Naive thymus-derived CD4-positive, alpha-beta T cell (primary cell): ENCODE measurements around the gene DDX51. TPM values are rescaled to one million over a fixed set of nuclear protein-coding genes. Genes with fewer than 3 reads are reported as not detected.
"Not testable (repeated sequence)": the region's sequence is repeated elsewhere in the genome, so short reads cannot be mapped to it uniquely, and the experiment has no call there.

Source experiments
- ATAC-seq: fragments of 150-1000 bp; cut with Tn5 transposase; 2 replicates; pipeline ENCODE4 v1.10.0; 2021; ENCODE audit warnings: mild to moderate bottlenecking, moderate library complexity
- CTCF ChIA-PET: fragments of 350-600 bp; sonication (Branson Sonifier 250); formaldehyde crosslinking; loops from one replicate; lab custom pipeline; 2021; ENCODE audit warnings: antibody characterized with exemption; lab: Charles Lee
- POLR2A ChIA-PET: fragments of 350-600 bp; sonication (Branson Sonifier 250); formaldehyde crosslinking; loops from one replicate; lab custom pipeline; 2021; ENCODE audit warnings: antibody characterized with exemption, inconsistent platforms; lab: Charles Lee
- DNase-seq, 9 donors: peaks; one replicate each; pipeline versions ENCODE4 v3.0.0 to v3.0.0-alpha.2; 2020 to 2022; ENCODE audit warnings: mixed read lengths in 1 of 9
- H3K27ac ChIP-seq: one replicate; pipeline ENCODE4 v1.7.0; 2013; ENCODE audit warnings: mild to moderate bottlenecking, low read depth, low read length, moderate library complexity
- H3K27me3 ChIP-seq, 2 donors: one replicate each; pipeline ENCODE4 v1.7.0; 2013; ENCODE audit warnings: low read length in 2 of 2, mild to moderate bottlenecking in 2 of 2, moderate library complexity in 2 of 2; ENCODE audit not compliant: control insufficient read depth in 2 of 2, insufficient read depth in 2 of 2
- H3K36me3 ChIP-seq, 3 experiments: 1 replicate in 2 of 3; 2 replicates in 1 of 3; pipeline ENCODE4 v1.7.0; 2013; ENCODE audit warnings: low read length in 3 of 3, mild to moderate bottlenecking in 3 of 3, moderate library complexity in 1 of 3; ENCODE audit not compliant: insufficient read depth in 3 of 3, control insufficient read depth in 2 of 3
- H3K4me1 ChIP-seq, 2 donors: one replicate each; pipeline ENCODE4 v1.7.0; 2013; ENCODE audit warnings: low read length in 2 of 2, mild to moderate bottlenecking in 2 of 2, moderate library complexity in 1 of 2; ENCODE audit not compliant: control insufficient read depth in 2 of 2, insufficient read depth in 2 of 2
- H3K4me3 ChIP-seq: 2 replicates; pipeline ENCODE4 v1.7.0; 2013; ENCODE audit warnings: mild to moderate bottlenecking, low read length
- H3K9me3 ChIP-seq, 3 experiments: 1 replicate in 2 of 3; 2 replicates in 1 of 3; pipeline ENCODE4 v1.7.0; 2013; ENCODE audit warnings: low read length in 3 of 3; ENCODE audit not compliant: control insufficient read depth in 2 of 3
- H3K27ac Mint-ChIP-seq, 9 donors: one replicate each; pipeline ENCODE4 v1.8.0; 2020 to 2022; ENCODE audit warnings: mixed read lengths in 9 of 9, mild to moderate bottlenecking in 8 of 9, moderate library complexity in 5 of 9, inconsistent platforms in 2 of 9
- H3K27me3 Mint-ChIP-seq, 5 donors: one replicate each; pipeline ENCODE4 v1.8.0; 2021 to 2022; ENCODE audit warnings: mixed read lengths in 5 of 5, mild to moderate bottlenecking in 1 of 5
- H3K36me3 Mint-ChIP-seq, 5 donors: one replicate each; pipeline ENCODE4 v1.8.0; 2020 to 2022; ENCODE audit warnings: mixed read lengths in 5 of 5, mild to moderate bottlenecking in 3 of 5, inconsistent platforms in 1 of 5
- H3K4me1 Mint-ChIP-seq, 7 donors: one replicate each; pipeline ENCODE4 v1.8.0; 2020 to 2022; ENCODE audit warnings: mixed read lengths in 7 of 7, mild to moderate bottlenecking in 3 of 7, inconsistent platforms in 1 of 7
- H3K4me3 Mint-ChIP-seq, 10 donors: one replicate each; pipeline ENCODE4 v1.8.0; 2020 to 2022; ENCODE audit warnings: mild to moderate bottlenecking in 10 of 10, mixed read lengths in 10 of 10, moderate library complexity in 6 of 10, inconsistent platforms in 2 of 10
- H3K9me3 Mint-ChIP-seq, 11 donors: one replicate each; pipeline ENCODE4 v1.8.0; 2020 to 2022; ENCODE audit warnings: mixed read lengths in 11 of 11, mild to moderate bottlenecking in 4 of 11, inconsistent platforms in 1 of 11, moderate library complexity in 1 of 11
- intact Hi-C, 2 donors: fragments of 100-400 bp; cut with micrococcal nuclease; formaldehyde crosslinking; loops; one replicate each; pipeline ENCODE4 v1.15.1; 2023
- polyA plus RNA-seq, 2 donors: library from polyadenylated mRNA; unstranded; fragments of 300-500 nt; fragmentation: Illumina TruSeq; gene quantifications; one replicate each; pipeline ENCODE4 v1.2.3, GENCODE V29; 2021
- total RNA-seq, 6 experiments: library from RNA in 5 of 6; stranded (reverse) in 5 of 6; gene quantifications; 1 replicate in 5 of 6; 2 replicates in 1 of 6; pipeline ENCODE4 v1.2.3 and lab custom pipeline; 2021 to 2026

The DDX51 gene
- total and polyA plus RNA-seq, 7 experiments from 2014 or later = 8.8 to 54.8 (median 49.5) TPM

- Histone ChIP-seq H3K4me3 (no peak overlapping the region), H3K9me3 (no peaks in the 10 kb centered on the region), H3K4me1 (no peaks in the 10 kb centered on the region), H3K36me3 (peaks cover 0 to 42% (median 4%) of the 10 kb centered on the region in 3 experiments), H3K27me3 (no peaks in the 10 kb centered on the region), H3K27ac (no peak overlapping the region)
- Mint-ChIP-seq H3K9me3 (no peaks in the 10 kb centered on the region), H3K4me1 (peaks cover 0 to 8% (median 0%) of the 10 kb centered on the region in 7 donors), H3K27ac (no peak overlapping the region), H3K27me3 (no peaks in the 10 kb centered on the region), H3K36me3 (peaks cover 4 to 29% (median 10%) of the 10 kb centered on the region in 5 donors), H3K4me3 (no peak overlapping the region)
- ATAC-seq (no peak), DNase-seq (no peak)
- POLR2A ChIA-PET = no interaction called here
- intact Hi-C loops = no loop called here
- CTCF ChIA-PET = no interaction called here
Measured at GRCh38 chr12:132108211-132108832, 35.8 kb downstream of the DDX51 start.

- Mint-ChIP-seq H3K27me3 (no peaks in the 10 kb centered on the region), H3K4me1 (peaks cover 0 to 8% (median 0%) of the 10 kb centered on the region in 7 donors), H3K36me3 (peaks cover 4 to 27% (median 10%) of the 10 kb centered on the region in 5 donors), H3K9me3 (no peaks in the 10 kb centered on the region), H3K4me3 (no peak overlapping the region), H3K27ac (no peak overlapping the region)
- intact Hi-C loops = no loop called here
- no peak overlapping the region for H3K4me3 ChIP-seq
- H3K27me3 ChIP-seq = no peaks in the 10 kb centered on the region
- DNase-seq = no peak
- H3K36me3 ChIP-seq = peaks cover 0 to 39% (median 4%) of the 10 kb centered on the region in 3 experiments
- ChIA-PET CTCF (no interaction called here), POLR2A (no interaction called here)
- ATAC-seq = no peak
- no peaks in the 10 kb centered on the region for H3K4me1 ChIP-seq
- H3K9me3 ChIP-seq = no peaks in the 10 kb centered on the region
- H3K27ac ChIP-seq = no peak overlapping the region
Measured at GRCh38 chr12:132106921-132107320, 37.2 kb downstream of the DDX51 start.

DNA sequence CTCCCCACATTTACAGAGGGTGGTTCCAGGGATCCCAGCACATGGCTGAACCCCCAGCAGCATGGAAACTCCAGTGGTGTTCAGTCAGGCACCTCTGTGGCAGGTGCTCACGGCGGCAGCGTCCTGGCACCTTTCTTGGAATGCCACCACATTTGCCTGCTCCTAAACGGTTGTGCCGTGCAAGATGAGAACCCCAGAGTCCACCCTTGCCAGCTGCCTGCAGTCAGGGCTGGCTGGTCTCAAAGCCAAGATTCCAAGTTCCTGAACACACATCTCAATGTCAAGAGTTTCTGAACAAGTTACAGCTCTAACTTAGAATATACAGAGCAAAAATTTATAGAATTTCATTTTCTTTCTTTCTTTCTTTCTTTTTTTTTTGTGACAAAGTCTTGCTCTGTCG lies 38.7 kb downstream of the DDX51 start:
- no peak overlapping the region for H3K27ac Mint-ChIP-seq
- Histone ChIP-seq H3K4me3 (no peak overlapping the region), H3K27me3 (no peaks in the 10 kb centered on the region), H3K36me3 (peaks cover 0 to 32% (median 4%) of the 10 kb centered on the region in 3 experiments), H3K9me3 (no peaks in the 10 kb centered on the region), H3K27ac (no peak overlapping the region), H3K4me1 (no peaks in the 10 kb centered on the region)
- ATAC-seq (no peak), DNase-seq (no peak)
- no peaks in the 10 kb centered on the region for H3K9me3 Mint-ChIP-seq
- ChIA-PET CTCF (no interaction called here), POLR2A (interaction anchor here (0.6 kb wide), 1 partner anchor 29 kb away, joined by 3 read pairs; no protein-coding TSS in a partner anchor)
- H3K27me3 Mint-ChIP-seq = no peaks in the 10 kb centered on the region
- H3K36me3 Mint-ChIP-seq = peaks cover 4 to 22% (median 5%) of the 10 kb centered on the region in 5 donors
- peaks cover 0 to 8% (median 0%) of the 10 kb centered on the region in 7 donors for H3K4me1 Mint-ChIP-seq
- no peak overlapping the region for H3K4me3 Mint-ChIP-seq
- intact Hi-C loops = no loop called here

DNA sequence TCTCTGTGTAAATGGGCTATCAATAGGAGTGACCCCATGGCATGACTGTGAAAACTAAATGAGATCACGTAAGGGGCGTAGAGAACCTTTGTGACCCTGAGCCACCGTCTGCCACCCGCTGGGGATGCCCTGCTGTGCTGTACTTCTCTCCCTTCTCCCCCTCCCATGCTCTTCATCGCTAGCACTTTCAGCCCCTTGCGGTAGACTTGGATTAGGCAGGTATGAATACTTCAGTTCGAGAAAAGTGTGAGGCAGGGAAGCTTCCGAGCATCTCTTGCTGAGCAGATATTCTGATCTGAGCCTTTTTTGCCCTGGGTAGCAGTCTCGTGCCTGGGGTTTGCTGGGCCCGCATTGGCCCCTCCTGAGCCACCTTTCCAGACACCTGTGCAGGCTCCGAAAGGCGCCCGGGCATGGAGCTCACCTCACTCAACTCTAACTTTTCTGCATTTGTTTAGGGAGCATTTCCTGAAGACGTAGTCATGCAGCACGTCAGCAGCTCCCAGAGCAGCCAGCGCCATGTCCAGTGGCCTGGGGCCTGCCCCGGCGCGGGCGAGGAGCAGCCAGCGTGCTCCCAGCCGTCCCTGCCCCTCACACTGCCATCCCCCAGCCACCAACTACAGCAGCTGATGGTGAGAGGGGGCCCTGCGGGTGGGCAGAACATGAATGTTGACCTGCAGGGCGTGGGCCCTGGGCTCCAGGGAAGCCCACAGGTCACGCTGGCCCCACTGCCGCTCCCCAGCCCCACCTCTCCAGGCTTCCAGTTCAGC lies 40.4 kb downstream of the DDX51 start:
- POLR2A ChIA-PET = interaction anchor here (0.7 kb wide), 1 partner anchor 16 kb away, joined by 3 read pairs; no protein-coding TSS in a partner anchor
- H3K27me3 ChIP-seq = no peaks in the 10 kb centered on the region
- Mint-ChIP-seq H3K36me3 (peaks cover 3 to 18% (median 11%) of the 10 kb centered on the region in 5 donors), H3K27me3 (no peaks in the 10 kb centered on the region), H3K4me1 (peaks cover 0 to 6% (median 0%) of the 10 kb centered on the region in 7 donors), H3K27ac (peak overlapping the region in 1 of 9 donors; percentile 46), H3K9me3 (peaks cover 0 to 3% (median 0%) of the 10 kb centered on the region in 11 donors), H3K4me3 (no peak overlapping the region)
- DNase-seq = no peak
- intact Hi-C loops = no loop called here
- H3K36me3 ChIP-seq = peaks cover 0 to 32% (median 0%) of the 10 kb centered on the region in 3 experiments
- H3K27ac ChIP-seq = no peak overlapping the region
- ATAC-seq = no peak
- no peaks in the 10 kb centered on the region for H3K4me1 ChIP-seq
- H3K9me3 ChIP-seq = no peaks in the 10 kb centered on the region
- no peak overlapping the region for H3K4me3 ChIP-seq
- CTCF ChIA-PET = no interaction called here

DNA sequence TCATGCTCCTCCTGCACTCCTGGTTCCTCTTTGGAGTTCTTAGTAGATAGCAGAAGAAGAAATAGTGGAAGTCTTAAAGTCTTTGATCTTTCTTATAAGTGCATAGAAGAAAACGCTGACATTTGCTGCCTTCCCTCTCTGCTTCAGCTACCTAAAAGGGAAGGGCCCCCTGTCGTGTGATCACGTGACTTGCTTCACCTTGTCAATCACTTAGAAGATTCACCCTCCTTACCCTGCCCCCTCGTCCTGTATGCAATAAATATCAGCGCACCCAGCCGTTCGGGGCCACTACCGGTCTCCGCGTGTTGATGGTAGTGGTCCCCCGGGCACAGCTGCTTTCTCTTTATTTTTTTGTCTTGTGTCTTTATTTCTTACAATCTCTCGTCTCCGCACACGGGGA lies 41.0 kb downstream of the DDX51 start:
- H3K36me3 Mint-ChIP-seq = peaks cover 3 to 18% (median 11%) of the 10 kb centered on the region in 5 donors
- H3K27ac ChIP-seq, H3K27me3 Mint-ChIP-seq, H3K4me3 Mint-ChIP-seq, H3K27me3 ChIP-seq, H3K4me1 ChIP-seq, POLR2A ChIA-PET, H3K4me3 ChIP-seq, H3K9me3 ChIP-seq, H3K9me3 Mint-ChIP-seq, intact Hi-C loops, H3K4me1 Mint-ChIP-seq, ATAC-seq, CTCF ChIA-PET, DNase-seq: not testable (repeated sequence)
- H3K27ac Mint-ChIP-seq = peak overlapping the region in 2 of 9 donors; percentile 41 to 46
- peaks cover 0 to 26% (median 0%) of the 10 kb centered on the region in 3 experiments for H3K36me3 ChIP-seq

GRCh38 chr12:132102297-132102696 lies 41.8 kb downstream of the DDX51 start:
- H3K4me1 ChIP-seq = no peaks in the 10 kb centered on the region
- Mint-ChIP-seq H3K27me3 (no peaks in the 10 kb centered on the region), H3K4me1 (peaks cover 0 to 10% (median 3%) of the 10 kb centered on the region in 7 donors), H3K36me3 (peaks cover 4 to 22% (median 17%) of the 10 kb centered on the region in 5 donors), H3K4me3 (no peak overlapping the region), H3K9me3 (peaks cover 0 to 6% (median 3%) of the 10 kb centered on the region in 11 donors), H3K27ac (no peak overlapping the region)
- intact Hi-C loops = no loop called here
- H3K27ac ChIP-seq = no peak overlapping the region
- ChIA-PET POLR2A (no interaction called here), CTCF (no interaction called here)
- no peaks in the 10 kb centered on the region for H3K9me3 ChIP-seq
- no peaks in the 10 kb centered on the region for H3K27me3 ChIP-seq
- DNase-seq (no peak), ATAC-seq (no peak)
- H3K4me3 ChIP-seq = no peak overlapping the region
- peaks cover 0 to 24% (median 3%) of the 10 kb centered on the region in 3 experiments for H3K36me3 ChIP-seq
